Calu3 (cell line): ENCODE measurements around the gene CD93. TPM values are rescaled to one million over a fixed set of nuclear protein-coding genes. Genes with fewer than 3 reads are reported as not detected.

Experiments
- BruUV-seq: library from RNA; stranded (reverse); fragments of 400-500 nt; replicated peaks from 2 replicates; lab custom pipeline; 2021; lab: Mats Ljungman, UMichigan
- CTCF ChIA-PET: fragments of 300-600 bp; sonication (Branson Sonifier 250); formaldehyde crosslinking; loops from one replicate; lab custom pipeline; 2022; ENCODE audit warnings: antibody characterized with exemption; lab: Charles Lee
- DNase-seq: peaks from one replicate; pipeline ENCODE4 v3.0.0; 2022
- H3K27ac Mint-ChIP-seq: one replicate; pipeline ENCODE4 v1.8.0; 2022; ENCODE audit warnings: mixed read lengths; ENCODE audit not compliant: unreplicated experiment
- H3K27me3 Mint-ChIP-seq: one replicate; pipeline ENCODE4 v1.8.0; 2022; ENCODE audit warnings: mixed read lengths; ENCODE audit not compliant: unreplicated experiment
- H3K36me3 Mint-ChIP-seq: one replicate; pipeline ENCODE4 v1.8.0; 2022; ENCODE audit warnings: mild to moderate bottlenecking, moderate library complexity, mixed read lengths; ENCODE audit not compliant: insufficient read depth, unreplicated experiment
- H3K4me1 Mint-ChIP-seq: one replicate; pipeline ENCODE4 v1.8.0; 2022; ENCODE audit warnings: mild to moderate bottlenecking, low read depth, mixed read lengths; ENCODE audit not compliant: unreplicated experiment
- H3K4me3 Mint-ChIP-seq: one replicate; pipeline ENCODE4 v1.8.0; 2022; ENCODE audit warnings: mild to moderate bottlenecking, low read depth, moderate library complexity, mixed read lengths; ENCODE audit not compliant: unreplicated experiment
- H3K9me3 Mint-ChIP-seq: one replicate; pipeline ENCODE4 v1.8.0; 2022; ENCODE audit warnings: low read depth, mixed read lengths; ENCODE audit not compliant: unreplicated experiment
- CTCF ChIP-seq: fragments of 200-600 bp; IDR thresholded peaks from one replicate; pipeline ENCODE4 v1.8.0; 2022; ENCODE audit warnings: antibody characterized with exemption; ENCODE audit not compliant: unreplicated experiment
- intact Hi-C: fragments of 100-400 bp; cut with micrococcal nuclease; formaldehyde crosslinking; loops from one replicate; pipeline ENCODE4 v1.10.0; 2022; ENCODE audit not compliant: unreplicated experiment
- total RNA-seq: library from RNA; stranded (reverse); gene quantifications from 2 replicates; pipeline ENCODE4 v1.2.3, GENCODE V29; 2022

CD93 gene
- total RNA-seq, 1 experiment from 2014 or later, result not detected

- Mint-ChIP-seq H3K9me3 (no peaks in the 10 kb centered on the region), H3K27me3 (peaks cover 28% of the 10 kb centered on the region), H3K36me3 (no peaks in the 10 kb centered on the region), H3K27ac (no peak overlapping the region), H3K4me1 (no peaks in the 10 kb centered on the region), H3K4me3 (no peak overlapping the region)
- no TSS peak for BruUV-seq
- no peak for TF ChIP-seq CTCF
- no peak for DNase-seq
- CTCF ChIA-PET, result no interaction called here
- intact Hi-C loops, result no loop called here
Measured at GRCh38 chr20:23100720-23101107, 14.6 kb upstream of the CD93 start.

GRCh38 chr20:23099791-23100719 lies 13.9 kb upstream of the CD93 start:
- Mint-ChIP-seq H3K36me3 (no peaks in the 10 kb centered on the region), H3K27me3 (peaks cover 28% of the 10 kb centered on the region), H3K4me1 (no peaks in the 10 kb centered on the region), H3K9me3 (no peaks in the 10 kb centered on the region), H3K4me3 (no peak overlapping the region), H3K27ac (no peak overlapping the region)
- no peak for TF ChIP-seq CTCF
- DNase-seq, result no peak
- BruUV-seq, result no TSS peak
- CTCF ChIA-PET, result interaction anchor here (0.5 kb wide), 1 partner anchor 87 kb away, joined by 3 read pairs; no protein-coding TSS in a partner anchor
- intact Hi-C loops, result no loop called here

- no peaks in the 10 kb centered on the region for H3K4me1 Mint-ChIP-seq
- BruUV-seq, result no TSS peak
- H3K9me3 Mint-ChIP-seq, result no peaks in the 10 kb centered on the region
- CTCF ChIA-PET, result interaction anchor here (0.6 kb wide), 1 partner anchor 92 kb away, joined by 3 read pairs; no protein-coding TSS in a partner anchor
- H3K27ac Mint-ChIP-seq, result no peak overlapping the region
- intact Hi-C loops, result no loop called here
- H3K4me3 Mint-ChIP-seq, result no peak overlapping the region
- peaks cover 28% of the 10 kb centered on the region for H3K27me3 Mint-ChIP-seq
- no peak for TF ChIP-seq CTCF
- H3K36me3 Mint-ChIP-seq, result no peaks in the 10 kb centered on the region
- no peak for DNase-seq
Measured at GRCh38 chr20:23097636-23098580, 11.8 kb upstream of the CD93 start.

- no TSS peak for BruUV-seq
- Mint-ChIP-seq H3K36me3 (no peaks in the 10 kb centered on the region), H3K27ac (no peak overlapping the region), H3K27me3 (peaks cover 28% of the 10 kb centered on the region), H3K9me3 (no peaks in the 10 kb centered on the region), H3K4me1 (no peaks in the 10 kb centered on the region), H3K4me3 (no peak overlapping the region)
- CTCF ChIA-PET, result interaction anchor here (0.6 kb wide), 1 partner anchor 91 kb away, joined by 3 read pairs; no protein-coding TSS in a partner anchor
- intact Hi-C loops, result no loop called here
- TF ChIP-seq CTCF, result no peak
- no peak for DNase-seq
Measured at GRCh38 chr20:23096986-23097520, 10.9 kb upstream of the CD93 start.
